Lung (tissue), 12 donors: Measurements from ENCODE around the gene PHF2. TPM values are rescaled to one million over a fixed set of nuclear protein-coding genes. Genes with fewer than 3 reads are reported as not detected.

Experiments
- ATAC-seq: fragments of 200-7000 bp; cut with Tn5 transposase; one replicate; pipeline ENCODE4 v1.9.1; 2020; ENCODE audit warnings: moderate number of reproducible peaks; ENCODE audit not compliant: insufficient read depth, low FRiP score
- DNase-seq, 3 donors: peaks; one replicate each; pipeline ENCODE4 v3.0.0-alpha.2; 2013 to 2017
- H3K27ac ChIP-seq, 2 donors: one replicate each; pipeline ENCODE4 v1.5.1; 2013; ENCODE audit warnings: mild to moderate bottlenecking in 2 of 2, moderate library complexity in 2 of 2, control low read depth in 1 of 2, inconsistent platforms in 1 of 2, low read depth in 1 of 2, low read length in 1 of 2
- H3K27me3 ChIP-seq, 3 donors: one replicate each; pipeline ENCODE4 v1.5.1; 2013; ENCODE audit warnings: low read length in 2 of 3; ENCODE audit not compliant: control insufficient read depth in 3 of 3, insufficient read depth in 3 of 3
- H3K36me3 ChIP-seq, 4 donors: one replicate each; pipeline ENCODE4 v1.5.1; 2013; ENCODE audit warnings: low read length in 4 of 4, mild to moderate bottlenecking in 1 of 4, moderate library complexity in 1 of 4; ENCODE audit not compliant: control insufficient read depth in 4 of 4, insufficient read depth in 4 of 4
- H3K4me1 ChIP-seq, 5 donors: one replicate each; pipeline ENCODE4 v1.5.1; 2013; ENCODE audit warnings: low read length in 5 of 5, mild to moderate bottlenecking in 2 of 5, moderate library complexity in 1 of 5; ENCODE audit not compliant: control insufficient read depth in 5 of 5, insufficient read depth in 5 of 5
- H3K4me3 ChIP-seq: one replicate; pipeline ENCODE4 v1.5.1; 2013; ENCODE audit warnings: mild to moderate bottlenecking, control low read depth, moderate library complexity
- H3K9ac ChIP-seq, 2 donors: one replicate each; pipeline ENCODE4 v1.5.1; 2013; ENCODE audit warnings: low read length in 2 of 2, control low read depth in 1 of 2; ENCODE audit not compliant: insufficient read depth in 1 of 2
- H3K9me3 ChIP-seq, 4 donors: one replicate each; pipeline ENCODE4 v1.5.1; 2013; ENCODE audit warnings: low read length in 3 of 4, mild to moderate bottlenecking in 1 of 4, moderate library complexity in 1 of 4; ENCODE audit not compliant: control insufficient read depth in 4 of 4, insufficient read depth in 3 of 4
- WGBS, 2 donors: extraction: QIAGEN DNeasy Blood & Tissue Kit; methylation state at CpG; one replicate each; pipeline ENCODE4 v1.1.7; 2013; 5-methylcytosine and 5-hydroxymethylcytosine counted together
- polyA plus RNA-seq, 2 donors: library from polyadenylated mRNA; stranded (reverse); fragments of 200-250 nt; gene quantifications; one replicate each; pipeline ENCODE4 v1.2.1, GENCODE V29; 2013
- total RNA-seq, 2 donors: library from RNA; depleted of rRNA in 1 of 2; stranded (reverse); fragments of >200 nt in 1 of 2; gene quantifications; one replicate each; pipeline ENCODE4 v1.2.1, GENCODE V29; 2014 to 2021
- TF ChIP-seq, protein P1 (sequence below): IDR thresholded peaks from 2 replicates; pipeline ENCODE4 v1.5.1; 2012; ENCODE audit warnings: mild to moderate bottlenecking; ENCODE audit errors: control extremely low read depth, extremely low read depth
- donor health status: control.
- donor health status: control.
- donor health status: Bipolar disorder and iron deficiency.
- donor health status: healthy.
- donor health status: DM: yes; HTN: yes; CAD: no.

Gene PHF2
- total and polyA plus RNA-seq, 4 donors: 20.1 to 33.6 (median 30.2) TPM

DNA sequence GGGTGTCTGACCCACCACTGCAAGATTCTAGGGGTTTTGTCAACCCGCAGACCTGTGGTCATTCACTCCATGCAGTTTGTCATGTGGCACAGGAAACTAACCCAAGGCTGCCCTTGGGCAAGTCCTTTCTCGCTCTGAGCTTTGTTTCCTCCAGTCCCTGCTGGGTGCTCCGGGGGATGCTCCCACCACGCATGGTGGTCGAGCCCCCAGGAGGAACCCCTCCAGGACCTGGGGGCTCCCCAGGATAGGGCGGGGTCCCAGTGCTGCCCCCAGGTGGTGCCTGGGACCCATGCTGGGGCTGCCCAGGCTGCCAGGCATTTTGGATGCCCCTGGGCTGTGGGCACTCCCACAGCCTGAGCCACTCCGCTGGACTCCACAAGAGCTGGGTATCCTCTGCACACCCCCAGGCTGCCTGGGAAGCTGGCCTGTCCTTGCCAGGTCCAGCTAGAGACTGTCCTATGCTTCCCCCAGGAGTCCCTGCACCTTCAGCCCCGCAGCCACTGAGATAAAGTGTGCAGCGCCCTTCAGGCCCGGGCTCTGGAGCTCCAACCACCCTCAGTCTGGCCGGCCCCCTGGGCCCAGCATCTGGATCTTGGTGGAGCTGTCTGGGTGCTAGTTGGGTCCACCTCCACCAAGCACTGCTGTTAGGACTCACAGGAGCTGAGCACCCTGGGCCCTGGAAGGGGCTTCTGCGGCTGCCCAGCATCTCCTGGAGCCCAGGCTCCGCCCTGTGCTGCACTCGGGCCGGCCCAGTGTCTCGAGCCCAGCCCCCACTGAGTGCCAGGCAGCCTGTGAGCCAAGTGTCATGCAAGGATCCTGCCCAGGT, 104.3 kb downstream of the PHF2 start:
- Histone ChIP-seq H3K27ac (no peak overlapping the region), H3K36me3 (peaks cover 4 to 25% (median 5%) of the 10 kb centered on the region in 4 donors), H3K4me3 (no peak overlapping the region), H3K9me3 (peaks cover 0 to 4% (median 0%) of the 10 kb centered on the region in 4 donors), H3K4me1 (no peaks in the 10 kb centered on the region), H3K9ac (no peak overlapping the region), H3K27me3 (no peaks in the 10 kb centered on the region)
- ATAC-seq (no peak), DNase-seq (peak in 1 of 3 donors; percentile 10)
- 80 to 81% methylated on average over 16 of the region's 16 CpGs for WGBS, 2 donors
- TF ChIP-seq, protein P1, sequence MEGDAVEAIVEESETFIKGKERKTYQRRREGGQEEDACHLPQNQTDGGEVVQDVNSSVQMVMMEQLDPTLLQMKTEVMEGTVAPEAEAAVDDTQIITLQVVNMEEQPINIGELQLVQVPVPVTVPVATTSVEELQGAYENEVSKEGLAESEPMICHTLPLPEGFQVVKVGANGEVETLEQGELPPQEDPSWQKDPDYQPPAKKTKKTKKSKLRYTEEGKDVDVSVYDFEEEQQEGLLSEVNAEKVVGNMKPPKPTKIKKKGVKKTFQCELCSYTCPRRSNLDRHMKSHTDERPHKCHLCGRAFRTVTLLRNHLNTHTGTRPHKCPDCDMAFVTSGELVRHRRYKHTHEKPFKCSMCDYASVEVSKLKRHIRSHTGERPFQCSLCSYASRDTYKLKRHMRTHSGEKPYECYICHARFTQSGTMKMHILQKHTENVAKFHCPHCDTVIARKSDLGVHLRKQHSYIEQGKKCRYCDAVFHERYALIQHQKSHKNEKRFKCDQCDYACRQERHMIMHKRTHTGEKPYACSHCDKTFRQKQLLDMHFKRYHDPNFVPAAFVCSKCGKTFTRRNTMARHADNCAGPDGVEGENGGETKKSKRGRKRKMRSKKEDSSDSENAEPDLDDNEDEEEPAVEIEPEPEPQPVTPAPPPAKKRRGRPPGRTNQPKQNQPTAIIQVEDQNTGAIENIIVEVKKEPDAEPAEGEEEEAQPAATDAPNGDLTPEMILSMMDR: no peak

DNA sequence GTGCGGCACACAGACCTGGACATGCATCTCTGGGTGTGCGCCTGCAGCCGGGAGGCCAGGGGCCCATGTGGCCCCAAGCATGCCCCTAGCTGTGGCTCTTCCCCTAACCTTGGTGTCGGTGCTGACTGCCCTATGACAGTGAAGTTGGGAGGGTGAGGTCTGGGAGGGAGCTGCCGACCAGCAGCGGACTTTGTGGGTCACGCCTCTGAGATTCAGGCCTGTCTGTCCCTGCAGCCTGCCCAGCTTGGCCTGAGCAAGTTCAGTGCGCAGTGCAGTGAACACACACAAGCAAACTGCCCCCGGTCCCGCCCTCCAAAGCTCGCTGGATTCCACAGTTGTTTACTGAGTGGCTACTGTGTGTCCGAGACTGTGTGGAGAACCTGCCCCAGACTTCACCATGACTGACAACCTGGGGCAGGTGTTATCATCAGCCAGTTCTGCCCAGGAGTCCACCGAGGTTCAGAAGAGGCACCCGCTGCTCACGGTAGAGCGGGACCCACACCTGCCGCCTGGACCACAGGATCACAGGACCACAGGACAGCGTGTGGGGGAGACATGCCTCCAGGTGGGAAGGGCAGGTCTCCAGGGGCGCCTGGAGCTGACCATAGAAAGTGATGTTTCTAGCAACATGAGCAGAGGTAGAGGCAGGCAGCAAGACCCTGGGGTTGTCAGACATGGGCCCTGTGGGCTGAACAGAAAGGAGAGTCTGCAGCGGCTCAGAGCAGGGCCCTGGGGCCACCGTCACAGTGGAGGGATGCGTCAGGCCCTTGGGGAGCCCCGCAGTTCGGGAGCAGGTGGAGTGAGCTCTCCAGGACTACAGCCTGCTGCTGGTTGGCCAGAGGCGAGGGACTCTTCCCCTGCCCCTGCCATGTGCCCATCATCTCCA, 105.1 kb downstream of the PHF2 start:
- Histone ChIP-seq H3K27me3 (no peaks in the 10 kb centered on the region), H3K27ac (no peak overlapping the region), H3K36me3 (peaks cover 4 to 19% (median 5%) of the 10 kb centered on the region in 4 donors), H3K4me1 (no peaks in the 10 kb centered on the region), H3K9me3 (peaks cover 0 to 4% (median 0%) of the 10 kb centered on the region in 4 donors), H3K9ac (no peak overlapping the region), H3K4me3 (no peak overlapping the region)
- peak in 1 of 3 donors; percentile 10 for DNase-seq
- no peak for ATAC-seq
- TF ChIP-seq, protein P1: no peak
- WGBS, 2 donors: 65 to 74% methylated on average over 25 of the region's 25 CpGs

DNA sequence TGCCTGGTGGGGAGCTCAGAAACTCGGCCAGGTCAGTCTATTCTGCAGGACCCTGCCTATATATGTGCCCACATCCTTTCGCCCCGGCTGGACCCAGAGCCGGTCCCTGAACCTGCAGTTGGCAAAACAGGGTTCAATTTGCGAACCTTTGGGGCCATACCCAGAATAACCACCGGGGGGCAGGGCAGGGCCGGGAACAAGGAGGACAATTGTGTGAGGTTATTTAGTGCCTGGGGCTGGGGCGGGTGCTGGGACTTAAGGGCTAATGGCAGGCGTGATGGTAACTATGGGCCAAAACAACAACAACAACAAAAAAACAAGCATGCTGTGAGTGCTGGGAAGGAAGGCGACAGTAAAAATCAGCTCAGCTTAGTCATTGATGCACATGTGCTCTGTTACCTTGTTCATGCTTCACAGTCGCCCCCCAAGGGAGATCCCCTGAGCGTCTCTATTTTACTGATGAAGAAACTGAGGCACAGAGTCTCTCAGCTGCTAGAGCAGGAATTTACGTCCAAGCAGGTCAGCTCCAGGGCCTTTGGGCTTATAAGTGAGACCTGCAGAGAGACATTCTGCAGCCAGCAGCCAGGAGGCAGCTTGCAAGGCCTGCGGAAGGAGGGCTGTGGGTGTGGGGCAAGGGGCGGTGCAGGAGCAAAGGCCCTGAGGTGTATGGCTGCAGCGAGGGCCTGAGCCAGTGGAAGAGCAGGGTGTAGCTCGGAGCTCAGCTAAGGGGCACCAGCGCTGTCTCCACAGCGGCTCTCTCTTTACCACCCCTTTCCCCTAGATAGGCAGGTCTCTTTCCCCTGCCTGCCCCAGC, 106.0 kb downstream of the PHF2 start:
- Histone ChIP-seq H3K27me3 (no peaks in the 10 kb centered on the region), H3K9me3 (peaks cover 0 to 2% (median 0%) of the 10 kb centered on the region in 4 donors), H3K27ac (no peak overlapping the region), H3K4me3 (no peak overlapping the region), H3K9ac (no peak overlapping the region), H3K36me3 (peaks cover 4 to 10% (median 5%) of the 10 kb centered on the region in 4 donors), H3K4me1 (no peaks in the 10 kb centered on the region)
- peak; percentile 40 to 70 (median 56) for DNase-seq
- ATAC-seq: peak; percentile 71
- TF ChIP-seq, protein P1: peak; percentile 44
- WGBS, 2 donors: 46 to 55% methylated on average over 19 of the region's 19 CpGs
